ENCODE results near the gene SKI. TPM values are rescaled to one million over a fixed set of nuclear protein-coding genes. Genes with fewer than 3 reads are reported as not detected.

The SKI gene
- total and polyA plus RNA-seq, 2 donors (not counting 1 experiment from before 2014, with no cell fraction given), result 14.9 to 74.9 TPM

- no peak overlapping the region for H3K4me3 ChIP-seq (ENCODE audit: control extremely low read depth in 1 of 5, extremely low read depth in 1 of 5, insufficient read depth in 1 of 5, low read depth in 2 of 5, low read length in 4 of 5)
- no peaks in the 10 kb centered on the region for H3K36me3 ChIP-seq (replicated peaks in 1 of 2; ENCODE audit: control extremely low read depth in 1 of 2, control insufficient read depth in 1 of 2, extremely low read depth in 1 of 2, insufficient read depth in 2 of 2, low read length in 1 of 2)
- Mint-ChIP-seq H3K27ac (no peak overlapping the region), H3K4me3 (no peak overlapping the region), H3K9me3 (ENCODE audit: insufficient read depth) (no peaks in the 10 kb centered on the region), H3K27me3 (peaks cover 6% of the 10 kb centered on the region), H3K4me1 (no peaks in the 10 kb centered on the region)
- no peak overlapping the region for H3K4me2 ChIP-seq (replicated peaks; ENCODE audit: low read depth, low read length, poor library complexity, severe bottlenecking)
- TF ChIP-seq CTCF (IDR thresholded peaks at IDR 0.05), result no peak
- intact Hi-C loops (cut with micrococcal nuclease), result no loop called here
- CTCF ChIA-PET, result no interaction called here
- no peaks in the 10 kb centered on the region for H4K20me1 ChIP-seq (ENCODE audit: control insufficient read depth, insufficient read depth, low read length, poor library complexity, severe bottlenecking)
- POLR2A ChIA-PET, result no interaction called here
- no peaks in the 10 kb centered on the region for H3K79me2 ChIP-seq (ENCODE audit: control insufficient read depth, insufficient read depth, low read length)
- DNase-seq (no peak), ATAC-seq (ENCODE audit: low read depth) (no peak)
- no peaks in the 10 kb centered on the region for H3K27me3 ChIP-seq (replicated peaks in 1 of 4; ENCODE audit: control extremely low read depth in 1 of 4, control insufficient read depth in 3 of 4, insufficient read depth in 4 of 4, low read length in 3 of 4)
- no peaks in the 10 kb centered on the region for H3K4me1 ChIP-seq (ENCODE audit: control insufficient read depth in 2 of 2, insufficient read depth in 2 of 2, low read length in 2 of 2)
- 95% methylated on average over 12 of the region's 12 CpGs for WGBS (ENCODE audit: insufficient coverage)
- H3K9ac ChIP-seq (ENCODE audit: low read length), result no peak overlapping the region
- no peak overlapping the region for H2AFZ ChIP-seq (ENCODE audit: insufficient read depth, low read depth, low read length, poor library complexity, severe bottlenecking)
- H3K9me3 ChIP-seq (ENCODE audit: control extremely low read depth in 1 of 3, control insufficient read depth in 2 of 3, insufficient read depth in 1 of 3, low read length in 2 of 3), result no peaks in the 10 kb centered on the region
- no peak overlapping the region for H3K27ac ChIP-seq (ENCODE audit: low read length in 2 of 2)
These were observed 101.9 kb downstream of the SKI start for GRCh38 chr1:2330035-2330434.

GRCh38 chr1:2330519-2331199 lies 102.5 kb downstream of the SKI start:
- no peaks in the 10 kb centered on the region for H3K4me1 ChIP-seq (ENCODE audit: control insufficient read depth in 2 of 2, insufficient read depth in 2 of 2, low read length in 2 of 2)
- ChIA-PET POLR2A (no interaction called here), CTCF (no interaction called here)
- no peak overlapping the region for H2AFZ ChIP-seq (ENCODE audit: insufficient read depth, low read depth, low read length, poor library complexity, severe bottlenecking)
- ATAC-seq (ENCODE audit: low read depth) (no peak), DNase-seq (no peak)
- no peak overlapping the region for H3K4me3 ChIP-seq (ENCODE audit: control extremely low read depth in 1 of 5, extremely low read depth in 1 of 5, insufficient read depth in 1 of 5, low read depth in 2 of 5, low read length in 4 of 5)
- 94% methylated on average over 31 of the region's 31 CpGs for WGBS (ENCODE audit: insufficient coverage)
- H3K4me2 ChIP-seq (replicated peaks; ENCODE audit: low read depth, low read length, poor library complexity, severe bottlenecking), result no peak overlapping the region
- no peaks in the 10 kb centered on the region for H3K36me3 ChIP-seq (replicated peaks in 1 of 2; ENCODE audit: control extremely low read depth in 1 of 2, control insufficient read depth in 1 of 2, extremely low read depth in 1 of 2, insufficient read depth in 2 of 2, low read length in 1 of 2)
- Mint-ChIP-seq H3K9me3 (ENCODE audit: insufficient read depth) (no peaks in the 10 kb centered on the region), H3K4me3 (no peak overlapping the region), H3K4me1 (no peaks in the 10 kb centered on the region), H3K27me3 (peaks cover 6% of the 10 kb centered on the region), H3K27ac (no peak overlapping the region)
- no peak overlapping the region for H3K9ac ChIP-seq (ENCODE audit: low read length)
- no peak overlapping the region for H3K27ac ChIP-seq (ENCODE audit: low read length in 2 of 2)
- no peaks in the 10 kb centered on the region for H3K79me2 ChIP-seq (ENCODE audit: control insufficient read depth, insufficient read depth, low read length)
- intact Hi-C loops (cut with micrococcal nuclease), result no loop called here
- H3K27me3 ChIP-seq (replicated peaks in 1 of 4; ENCODE audit: control extremely low read depth in 1 of 4, control insufficient read depth in 3 of 4, insufficient read depth in 4 of 4, low read length in 3 of 4), result no peaks in the 10 kb centered on the region
- TF ChIP-seq CTCF (IDR thresholded peaks at IDR 0.05) (no peak), EZH2 (IDR thresholded peaks at IDR 0.05; ENCODE audit: borderline replicate concordance, insufficient read depth, low read depth, low read length, poor library complexity, severe bottlenecking) (no peak)
- no peaks in the 10 kb centered on the region for H3K9me3 ChIP-seq (ENCODE audit: control extremely low read depth in 1 of 3, control insufficient read depth in 2 of 3, insufficient read depth in 1 of 3, low read length in 2 of 3)
- no peaks in the 10 kb centered on the region for H4K20me1 ChIP-seq (ENCODE audit: control insufficient read depth, insufficient read depth, low read length, poor library complexity, severe bottlenecking)

Measured in B cell (primary cell).